ENCODE measurements around the gene SMG6. TPM values are rescaled to one million over a fixed set of nuclear protein-coding genes. Genes with fewer than 3 reads are reported as not detected.

Gene SMG6
- total RNA-seq, 1 donor from 2014 or later = 10.3 TPM

- DNase-seq (ENCODE audit: low spot score) (no peak), ATAC-seq (no peak)
Observed at GRCh38 chr17:2111691-2112090, 191.9 kb downstream of the SMG6 start.

- DNase-seq (ENCODE audit: low spot score) (no peak), ATAC-seq (no peak)
Observed at GRCh38 chr17:2110436-2110835, 193.1 kb downstream of the SMG6 start.

GRCh38 chr17:2108170-2108569, 195.4 kb downstream of the SMG6 start:
- ATAC-seq = no peak
- DNase-seq (ENCODE audit: low spot score) = no peak

GRCh38 chr17:2107506-2107905, 196.1 kb downstream of the SMG6 start:
- ATAC-seq (no peak), DNase-seq (ENCODE audit: low spot score) (no peak)

- no peak for DNase-seq (ENCODE audit: low spot score)
- no peak for ATAC-seq
Observed at GRCh38 chr17:2107050-2107449, 196.5 kb downstream of the SMG6 start.

GRCh38 chr17:2106308-2106955, 197.2 kb downstream of the SMG6 start:
- DNase-seq (ENCODE audit: low spot score) = no peak
- ATAC-seq = peak; percentile 17

GRCh38 chr17:2105663-2106062, 197.9 kb downstream of the SMG6 start:
- no peak for DNase-seq (ENCODE audit: low spot score)
- no peak for ATAC-seq

GRCh38 chr17:2102931-2103809, 200.4 kb downstream of the SMG6 start:
- DNase-seq (ENCODE audit: low spot score) (no peak), ATAC-seq (no peak)

- DNase-seq (ENCODE audit: low spot score) = no peak
- no peak for ATAC-seq
Observed at GRCh38 chr17:2101448-2102257, 201.9 kb downstream of the SMG6 start.

GRCh38 chr17:2095536-2095910, 208.1 kb downstream of the SMG6 start:
- ATAC-seq (no peak), DNase-seq (ENCODE audit: low spot score) (no peak)

GRCh38 chr17:2094891-2095535, 208.6 kb downstream of the SMG6 start:
- ATAC-seq = peak; percentile 98

GRCh38 chr17:2093349-2093748, 210.2 kb downstream of the SMG6 start:
- DNase-seq (ENCODE audit: low spot score) (no peak), ATAC-seq (no peak)

More at GRCh38 chr17:2094891-2095535, 208.6 kb downstream of the SMG6 start:
- peak; percentile 91 for DNase-seq (ENCODE audit: low spot score)

GRCh38 chr17:2092253-2092652, 211.3 kb downstream of the SMG6 start:
- ATAC-seq = no peak
- no peak for DNase-seq (ENCODE audit: low spot score)

- DNase-seq (ENCODE audit: low spot score) (no peak), ATAC-seq (no peak)
Observed at GRCh38 chr17:2090804-2091534, 212.6 kb downstream of the SMG6 start.

- DNase-seq (ENCODE audit: low spot score) = no peak
- no peak for ATAC-seq
Observed at GRCh38 chr17:2090210-2090641, 213.4 kb downstream of the SMG6 start.

GRCh38 chr17:2089021-2089422, 214.6 kb downstream of the SMG6 start:
- DNase-seq (ENCODE audit: low spot score) = no peak

GRCh38 chr17:2087597-2088211, 215.9 kb downstream of the SMG6 start:
- ATAC-seq (peak; percentile 26), DNase-seq (ENCODE audit: low spot score) (no peak)

More at GRCh38 chr17:2089021-2089422, 214.6 kb downstream of the SMG6 start:
- ATAC-seq = no peak

- no peak for ATAC-seq
Observed at GRCh38 chr17:2086306-2086705, 217.3 kb downstream of the SMG6 start.

GRCh38 chr17:2085648-2085949, 218.0 kb downstream of the SMG6 start:
- no peak for ATAC-seq
- DNase-seq (ENCODE audit: low spot score) = no peak

More at GRCh38 chr17:2086306-2086705, 217.3 kb downstream of the SMG6 start:
- no peak for DNase-seq (ENCODE audit: low spot score)
